ENCODE results near the gene THOC7.

THOC7 gene

GRCh38 chr3:63878394-63879060 is 14.9 kb upstream of the THOC7 start:
- Histone ChIP-seq H3K36me3 (ENCODE audit: control insufficient read depth, insufficient read depth, low read length) (peaks cover 5% of the 10 kb centered on the region), H3K9me3 (ENCODE audit: control insufficient read depth, low read length) (no peaks in the 10 kb centered on the region), H3K4me3 (ENCODE audit: insufficient read depth, low read depth, low read length, poor library complexity, severe bottlenecking) (no peak overlapping the region), H3K27me3 (replicated peaks; ENCODE audit: control insufficient read depth, insufficient read depth, low read length, poor library complexity, severe bottlenecking) (no peaks in the 10 kb centered on the region), H3K27ac (ENCODE audit: insufficient read depth, low read length, poor library complexity, severe bottlenecking) (no peak overlapping the region), H3K4me1 (ENCODE audit: control insufficient read depth, insufficient read depth, low read length, poor library complexity, severe bottlenecking) (peaks cover 16% of the 10 kb centered on the region)
- no peak for DNase-seq

DNA sequence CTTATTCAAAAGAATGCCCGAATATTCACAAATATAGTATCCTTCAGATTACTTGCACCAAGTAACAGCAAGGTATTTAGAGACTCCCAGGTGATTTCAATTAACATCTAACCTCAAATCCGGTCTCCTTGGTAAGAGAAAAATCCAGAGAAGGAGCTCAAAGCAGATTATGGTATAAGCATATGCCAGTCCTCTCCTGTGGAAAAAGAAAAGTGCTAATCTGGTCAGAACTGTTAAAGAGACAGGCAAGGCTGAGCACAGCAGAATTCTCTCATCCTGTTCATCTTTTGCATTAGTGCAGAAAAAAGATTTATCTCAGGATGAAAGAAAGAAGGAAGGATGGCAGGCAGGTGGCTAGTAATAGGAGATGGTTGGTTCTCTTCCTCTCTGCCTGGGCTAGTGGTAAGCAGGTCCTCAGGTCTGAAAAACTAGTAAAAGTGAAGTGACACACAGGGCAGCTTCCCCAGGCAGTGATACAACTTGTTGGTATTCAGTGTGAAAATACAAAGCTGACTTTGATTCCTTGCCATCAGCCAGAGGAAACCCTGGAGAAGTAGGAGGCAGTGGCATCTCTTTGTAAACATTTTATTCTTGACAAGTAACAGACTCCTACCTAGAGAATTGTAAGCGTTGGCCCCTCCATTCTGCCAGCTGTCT is 14.3 kb upstream of the THOC7 start:
- Histone ChIP-seq H3K4me1 (ENCODE audit: control insufficient read depth, insufficient read depth, low read length, poor library complexity, severe bottlenecking) (peaks cover 16% of the 10 kb centered on the region), H3K36me3 (ENCODE audit: control insufficient read depth, insufficient read depth, low read length) (peaks cover 5% of the 10 kb centered on the region), H3K4me3 (ENCODE audit: insufficient read depth, low read depth, low read length, poor library complexity, severe bottlenecking) (no peak overlapping the region), H3K27me3 (replicated peaks; ENCODE audit: control insufficient read depth, insufficient read depth, low read length, poor library complexity, severe bottlenecking) (no peaks in the 10 kb centered on the region), H3K27ac (ENCODE audit: insufficient read depth, low read length, poor library complexity, severe bottlenecking) (no peak overlapping the region), H3K9me3 (ENCODE audit: control insufficient read depth, low read length) (no peaks in the 10 kb centered on the region)
- no peak for DNase-seq

GRCh38 chr3:63876260-63876659 is 12.7 kb upstream of the THOC7 start:
- Histone ChIP-seq H3K4me3 (ENCODE audit: insufficient read depth, low read depth, low read length, poor library complexity, severe bottlenecking) (no peak overlapping the region), H3K36me3 (ENCODE audit: control insufficient read depth, insufficient read depth, low read length) (peaks cover 5% of the 10 kb centered on the region), H3K4me1 (ENCODE audit: control insufficient read depth, insufficient read depth, low read length, poor library complexity, severe bottlenecking) (peaks cover 16% of the 10 kb centered on the region), H3K9me3 (ENCODE audit: control insufficient read depth, low read length) (no peaks in the 10 kb centered on the region), H3K27ac (ENCODE audit: insufficient read depth, low read length, poor library complexity, severe bottlenecking) (no peak overlapping the region), H3K27me3 (replicated peaks; ENCODE audit: control insufficient read depth, insufficient read depth, low read length, poor library complexity, severe bottlenecking) (no peaks in the 10 kb centered on the region)
- no peak for DNase-seq

DNA sequence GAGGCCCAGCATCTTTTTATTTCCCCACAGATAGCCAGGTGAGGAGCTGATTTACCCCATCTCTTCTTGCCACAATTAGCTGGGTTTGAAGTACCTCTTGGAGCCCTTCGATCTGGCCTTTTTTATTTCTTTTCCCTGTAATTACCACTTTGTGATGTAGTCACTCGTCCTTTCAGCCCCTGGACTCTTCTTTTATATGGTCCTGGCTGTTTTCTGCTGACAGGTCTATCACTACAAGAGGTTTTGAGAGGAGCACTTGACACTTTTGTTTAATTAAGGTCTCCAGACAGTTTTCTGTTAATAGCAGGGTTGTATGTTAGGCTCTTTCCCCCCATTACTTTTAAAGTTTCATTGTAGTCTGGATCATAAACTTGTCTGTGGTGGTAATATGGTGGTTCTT is 11.9 kb upstream of the THOC7 start:
- H3K27ac ChIP-seq (ENCODE audit: insufficient read depth, low read length, poor library complexity, severe bottlenecking), result no peak overlapping the region
- DNase-seq, result no peak
- H3K4me3 ChIP-seq (ENCODE audit: insufficient read depth, low read depth, low read length, poor library complexity, severe bottlenecking), result no peak overlapping the region
- H3K9me3 ChIP-seq (ENCODE audit: control insufficient read depth, low read length), result no peaks in the 10 kb centered on the region
- H3K4me1 ChIP-seq (ENCODE audit: control insufficient read depth, insufficient read depth, low read length, poor library complexity, severe bottlenecking), result peaks cover 19% of the 10 kb centered on the region
- H3K27me3 ChIP-seq (replicated peaks; ENCODE audit: control insufficient read depth, insufficient read depth, low read length, poor library complexity, severe bottlenecking), result no peaks in the 10 kb centered on the region
- H3K36me3 ChIP-seq (ENCODE audit: control insufficient read depth, insufficient read depth, low read length), result peaks cover 2% of the 10 kb centered on the region

DNA sequence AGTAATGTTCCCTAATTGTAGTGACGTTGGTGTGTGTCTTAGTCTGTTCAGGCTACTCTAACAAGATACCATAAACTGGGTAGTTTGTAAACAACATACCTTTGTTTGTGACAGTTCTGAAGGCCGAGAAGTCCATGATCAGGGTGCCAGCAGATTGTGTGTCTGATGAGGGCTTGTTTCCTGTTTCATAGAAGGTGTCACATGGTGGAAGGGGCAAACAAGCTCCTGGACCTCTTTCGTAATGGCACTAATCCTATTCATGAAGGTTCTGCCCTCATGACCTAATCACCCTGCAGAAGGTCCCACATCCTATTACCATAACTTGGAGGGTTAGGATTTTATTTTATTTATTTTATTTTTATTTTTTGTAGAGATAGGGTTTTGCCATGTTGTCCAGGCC is 11.2 kb upstream of the THOC7 start:
- no peak for DNase-seq
- peaks cover 18% of the 10 kb centered on the region for H3K4me1 ChIP-seq (ENCODE audit: control insufficient read depth, insufficient read depth, low read length, poor library complexity, severe bottlenecking)
- no peaks in the 10 kb centered on the region for H3K36me3 ChIP-seq (ENCODE audit: control insufficient read depth, insufficient read depth, low read length)
- H3K4me3 ChIP-seq (ENCODE audit: insufficient read depth, low read depth, low read length, poor library complexity, severe bottlenecking), result no peak overlapping the region
- no peak overlapping the region for H3K27ac ChIP-seq (ENCODE audit: insufficient read depth, low read length, poor library complexity, severe bottlenecking)
- H3K9me3 ChIP-seq (ENCODE audit: control insufficient read depth, low read length), result no peaks in the 10 kb centered on the region
- H3K27me3 ChIP-seq (replicated peaks; ENCODE audit: control insufficient read depth, insufficient read depth, low read length, poor library complexity, severe bottlenecking), result no peaks in the 10 kb centered on the region

- Histone ChIP-seq H3K27ac (ENCODE audit: insufficient read depth, low read length, poor library complexity, severe bottlenecking) (no peak overlapping the region), H3K4me1 (ENCODE audit: control insufficient read depth, insufficient read depth, low read length, poor library complexity, severe bottlenecking) (peaks cover 4% of the 10 kb centered on the region), H3K27me3 (replicated peaks; ENCODE audit: control insufficient read depth, insufficient read depth, low read length, poor library complexity, severe bottlenecking) (no peaks in the 10 kb centered on the region), H3K36me3 (ENCODE audit: control insufficient read depth, insufficient read depth, low read length) (no peaks in the 10 kb centered on the region), H3K4me3 (ENCODE audit: insufficient read depth, low read depth, low read length, poor library complexity, severe bottlenecking) (no peak overlapping the region), H3K9me3 (ENCODE audit: control insufficient read depth, low read length) (no peaks in the 10 kb centered on the region)
- no peak for DNase-seq
Measured at GRCh38 chr3:63872135-63872924, 8.7 kb upstream of the THOC7 start.

DNA sequence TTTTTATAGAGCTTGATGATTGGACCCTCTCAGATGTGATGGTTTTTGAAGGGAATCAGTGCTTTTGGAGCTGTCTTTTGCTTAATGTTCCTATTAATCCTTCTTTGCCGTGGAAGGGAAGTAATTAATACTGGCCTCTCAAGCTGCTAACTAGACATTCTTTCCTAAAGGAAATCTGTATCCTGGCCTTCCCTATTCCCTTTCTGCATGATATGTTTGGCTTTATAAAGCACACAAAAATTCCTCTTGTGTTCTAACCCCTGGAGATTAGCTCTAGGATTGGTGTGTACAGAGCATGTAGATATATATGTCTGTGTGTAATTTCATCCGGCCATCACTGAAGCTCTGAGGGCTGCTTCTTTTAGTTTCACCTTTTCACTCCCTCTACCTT is 7.0 kb upstream of the THOC7 start:
- no peak for DNase-seq
- H3K36me3 ChIP-seq (ENCODE audit: control insufficient read depth, insufficient read depth, low read length), result no peaks in the 10 kb centered on the region
- H3K9me3 ChIP-seq (ENCODE audit: control insufficient read depth, low read length), result no peaks in the 10 kb centered on the region
- no peak overlapping the region for H3K27ac ChIP-seq (ENCODE audit: insufficient read depth, low read length, poor library complexity, severe bottlenecking)
- no peaks in the 10 kb centered on the region for H3K27me3 ChIP-seq (replicated peaks; ENCODE audit: control insufficient read depth, insufficient read depth, low read length, poor library complexity, severe bottlenecking)
- H3K4me3 ChIP-seq (ENCODE audit: insufficient read depth, low read depth, low read length, poor library complexity, severe bottlenecking), result no peak overlapping the region
- H3K4me1 ChIP-seq (ENCODE audit: control insufficient read depth, insufficient read depth, low read length, poor library complexity, severe bottlenecking), result peaks cover 4% of the 10 kb centered on the region

GRCh38 chr3:63869940-63870614 is 6.5 kb upstream of the THOC7 start:
- no peak overlapping the region for H3K27ac ChIP-seq (ENCODE audit: insufficient read depth, low read length, poor library complexity, severe bottlenecking)
- peaks cover 8% of the 10 kb centered on the region for H3K4me1 ChIP-seq (ENCODE audit: control insufficient read depth, insufficient read depth, low read length, poor library complexity, severe bottlenecking)
- H3K9me3 ChIP-seq (ENCODE audit: control insufficient read depth, low read length), result no peaks in the 10 kb centered on the region
- H3K36me3 ChIP-seq (ENCODE audit: control insufficient read depth, insufficient read depth, low read length), result no peaks in the 10 kb centered on the region
- DNase-seq, result no peak
- no peak overlapping the region for H3K4me3 ChIP-seq (ENCODE audit: insufficient read depth, low read depth, low read length, poor library complexity, severe bottlenecking)
- no peaks in the 10 kb centered on the region for H3K27me3 ChIP-seq (replicated peaks; ENCODE audit: control insufficient read depth, insufficient read depth, low read length, poor library complexity, severe bottlenecking)

GRCh38 chr3:63867225-63867624 is 3.6 kb upstream of the THOC7 start:
- H3K27ac ChIP-seq (ENCODE audit: insufficient read depth, low read length, poor library complexity, severe bottlenecking), result no peak overlapping the region
- no peak for DNase-seq
- H3K9me3 ChIP-seq (ENCODE audit: control insufficient read depth, low read length), result no peaks in the 10 kb centered on the region
- H3K4me1 ChIP-seq (ENCODE audit: control insufficient read depth, insufficient read depth, low read length, poor library complexity, severe bottlenecking), result peaks cover 14% of the 10 kb centered on the region
- no peaks in the 10 kb centered on the region for H3K36me3 ChIP-seq (ENCODE audit: control insufficient read depth, insufficient read depth, low read length)
- H3K4me3 ChIP-seq (ENCODE audit: insufficient read depth, low read depth, low read length, poor library complexity, severe bottlenecking), result no peak overlapping the region
- H3K27me3 ChIP-seq (replicated peaks; ENCODE audit: control insufficient read depth, insufficient read depth, low read length, poor library complexity, severe bottlenecking), result no peaks in the 10 kb centered on the region

DNA sequence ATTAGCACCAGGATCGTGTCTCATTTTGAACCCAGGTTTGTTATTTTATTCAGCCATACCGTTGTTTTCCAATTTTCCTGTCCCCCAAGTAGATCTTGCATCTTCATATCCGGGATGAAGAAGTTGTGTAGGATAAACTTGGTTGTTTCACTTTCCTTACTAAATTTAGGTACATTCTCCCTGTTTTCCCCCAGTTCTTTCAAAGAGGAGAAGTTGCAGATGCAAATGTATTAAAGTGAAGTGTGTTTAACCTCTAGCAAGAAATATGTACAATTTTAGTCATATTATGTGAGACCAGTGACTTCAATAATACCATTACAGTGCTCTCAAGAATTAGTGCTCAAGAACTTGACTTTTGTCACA is 1.3 kb upstream of the THOC7 start:
- Histone ChIP-seq H3K4me3 (ENCODE audit: insufficient read depth, low read depth, low read length, poor library complexity, severe bottlenecking) (peak overlapping the region; percentile 85), H3K36me3 (ENCODE audit: control insufficient read depth, insufficient read depth, low read length) (no peaks in the 10 kb centered on the region), H3K27ac (ENCODE audit: insufficient read depth, low read length, poor library complexity, severe bottlenecking) (no peak overlapping the region), H3K9me3 (ENCODE audit: control insufficient read depth, low read length) (no peaks in the 10 kb centered on the region), H3K4me1 (ENCODE audit: control insufficient read depth, insufficient read depth, low read length, poor library complexity, severe bottlenecking) (peaks cover 10% of the 10 kb centered on the region), H3K27me3 (replicated peaks; ENCODE audit: control insufficient read depth, insufficient read depth, low read length, poor library complexity, severe bottlenecking) (no peaks in the 10 kb centered on the region)
- no peak for DNase-seq

Data from effector memory CD4-positive, alpha-beta T cell (primary cell).